CD4-positive, alpha-beta T cell treated with Interferon gamma for 1 hour (primary cell): ENCODE measurements around the gene WDR6.
A peak's percentile ranks its signal among the peaks of the same experiment; 100 is the strongest.

Source experiments
- DNase-seq: peaks from one replicate; pipeline ENCODE4 v3.0.0-alpha.2; 2020

WDR6 gene

DNA sequence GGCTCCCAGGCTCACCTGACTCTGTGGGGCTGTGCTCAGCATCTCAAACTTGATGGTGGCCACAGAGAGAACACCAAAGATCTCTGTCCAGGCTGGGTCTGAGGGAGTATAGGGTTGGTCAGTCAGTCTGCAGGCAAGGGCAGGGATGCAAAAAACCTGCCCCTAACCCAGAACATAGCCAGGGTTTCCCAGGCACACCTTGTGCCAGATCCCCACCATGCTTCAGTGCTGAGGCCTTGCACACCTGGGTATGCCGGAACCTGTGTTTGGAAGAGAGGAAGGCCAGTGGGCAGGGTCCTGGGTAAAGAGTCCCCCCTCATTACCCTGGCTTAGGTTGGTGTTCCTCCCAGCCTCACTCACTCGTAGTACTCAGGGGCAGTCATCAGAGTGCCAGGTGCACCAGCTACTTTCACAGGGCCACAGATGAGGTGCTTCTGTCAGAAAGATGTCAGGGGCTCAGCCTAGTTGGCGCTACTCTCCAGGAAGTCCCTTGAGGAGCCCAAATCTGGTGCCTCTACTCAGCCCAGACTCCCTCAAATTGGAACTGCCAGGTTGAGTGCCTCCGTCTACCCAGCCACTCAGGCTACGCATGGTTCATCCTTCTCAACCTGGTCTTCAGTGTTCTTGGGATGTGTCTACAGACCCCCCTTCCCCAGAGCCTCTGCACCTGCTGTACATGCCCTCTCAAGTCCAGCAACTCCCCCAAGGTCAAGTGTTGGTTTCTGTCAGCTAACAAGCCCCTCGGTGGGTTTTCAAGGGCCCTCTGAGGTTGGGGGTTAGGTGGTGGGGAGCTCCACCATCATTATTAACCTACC lies 9.4 kb downstream of the WDR6 start:
- DNase-seq: no peak

DNA sequence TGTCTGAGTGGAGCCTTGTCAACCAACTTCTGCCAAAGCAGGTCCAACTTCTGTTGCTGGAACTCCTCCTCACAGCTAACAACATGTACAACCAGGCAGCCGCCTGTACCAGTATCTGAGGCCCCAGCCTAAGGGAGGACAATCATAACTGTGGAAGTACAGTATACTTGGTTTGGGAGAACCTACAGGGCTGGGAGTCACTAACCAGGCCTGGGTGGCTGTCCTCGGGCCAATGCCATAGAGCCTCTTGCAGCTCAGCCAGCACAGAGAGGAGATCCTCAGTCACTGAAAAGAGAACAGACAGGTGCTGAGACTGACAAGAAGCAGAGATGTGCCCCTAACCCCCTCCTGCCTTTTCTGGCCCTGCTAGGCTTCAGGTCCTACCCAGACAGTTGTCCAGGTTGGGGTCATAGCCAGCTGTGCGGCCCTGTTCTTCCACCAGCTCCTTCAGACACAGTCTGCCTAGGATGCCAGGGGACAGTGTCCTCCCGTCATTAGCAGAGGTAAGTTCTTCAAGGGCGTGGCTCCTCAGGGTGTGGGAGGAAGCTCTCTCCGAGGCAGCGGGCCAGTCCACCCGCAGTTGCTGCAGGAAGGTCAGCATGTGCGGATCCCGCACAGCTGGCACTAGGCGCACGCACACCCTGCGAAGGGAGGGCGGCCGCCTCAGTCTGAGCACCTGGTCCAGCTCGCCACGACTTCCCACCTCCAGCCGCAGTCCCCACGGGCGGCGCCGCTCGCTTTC lies 10.2 kb downstream of the WDR6 start:
- no peak for DNase-seq

DNA sequence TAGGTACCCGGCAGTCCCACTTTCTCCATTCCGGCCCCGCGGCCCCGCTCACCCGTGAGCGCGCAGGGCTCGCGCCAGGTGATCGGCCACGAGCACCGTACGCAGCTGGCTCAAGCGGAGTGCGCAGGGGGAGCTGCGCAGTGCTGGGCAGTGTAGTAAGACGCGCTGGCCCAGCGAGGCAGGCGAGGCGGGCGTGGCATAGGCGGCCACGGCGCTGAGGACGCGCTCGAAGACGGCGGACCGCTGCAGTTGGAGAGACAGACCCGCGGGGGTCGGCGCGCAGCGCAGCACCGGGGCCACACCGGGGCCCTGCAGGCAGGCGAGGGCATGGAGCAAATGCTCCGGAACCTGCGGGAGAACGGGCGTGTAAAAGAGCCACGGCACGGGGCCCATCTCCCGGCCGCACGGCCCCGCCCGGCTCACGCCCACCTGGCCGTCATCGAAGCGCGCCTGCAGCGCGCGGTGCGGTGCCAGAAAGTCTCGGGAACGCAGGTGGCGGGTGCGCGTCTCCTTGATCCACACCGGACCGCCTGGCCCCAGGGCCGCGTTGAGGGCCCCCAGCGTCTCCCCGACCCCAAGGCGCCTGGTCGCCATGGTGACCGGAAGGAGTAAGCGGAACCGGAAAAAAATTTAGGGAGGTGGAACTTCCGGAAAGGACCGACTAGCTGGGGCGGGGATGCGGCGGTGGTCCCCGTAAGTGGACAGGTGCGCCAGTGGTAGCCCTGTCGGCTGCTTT lies 10.9 kb downstream of the WDR6 start, which contains the start of gene DALRD3:
Gene DALRD3 (minus strand): TSS at position 610 of the 736 bp plus-strand sequence. CDS start 16 bp downstream, at position 594.
- peak; percentile 54 for DNase-seq

DNA sequence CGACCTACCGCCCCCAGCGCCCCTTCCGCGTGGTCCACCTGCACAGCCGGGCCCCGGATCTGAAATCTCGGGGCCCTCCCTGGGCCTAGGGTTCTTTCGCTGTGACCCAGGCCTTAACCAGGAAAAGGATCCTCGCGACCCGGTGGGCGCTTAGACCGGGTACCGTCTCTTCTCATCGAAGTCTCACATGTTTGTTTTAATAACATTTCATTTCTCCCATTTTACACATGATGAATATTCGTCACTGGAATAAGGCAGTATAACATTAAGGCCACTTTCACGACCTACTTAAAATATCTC lies 11.5 kb downstream of the WDR6 start:
- no peak for DNase-seq

GRCh38 chr3:49019941-49020329 lies 12.7 kb downstream of the WDR6 start:
- DNase-seq: no peak

DNA sequence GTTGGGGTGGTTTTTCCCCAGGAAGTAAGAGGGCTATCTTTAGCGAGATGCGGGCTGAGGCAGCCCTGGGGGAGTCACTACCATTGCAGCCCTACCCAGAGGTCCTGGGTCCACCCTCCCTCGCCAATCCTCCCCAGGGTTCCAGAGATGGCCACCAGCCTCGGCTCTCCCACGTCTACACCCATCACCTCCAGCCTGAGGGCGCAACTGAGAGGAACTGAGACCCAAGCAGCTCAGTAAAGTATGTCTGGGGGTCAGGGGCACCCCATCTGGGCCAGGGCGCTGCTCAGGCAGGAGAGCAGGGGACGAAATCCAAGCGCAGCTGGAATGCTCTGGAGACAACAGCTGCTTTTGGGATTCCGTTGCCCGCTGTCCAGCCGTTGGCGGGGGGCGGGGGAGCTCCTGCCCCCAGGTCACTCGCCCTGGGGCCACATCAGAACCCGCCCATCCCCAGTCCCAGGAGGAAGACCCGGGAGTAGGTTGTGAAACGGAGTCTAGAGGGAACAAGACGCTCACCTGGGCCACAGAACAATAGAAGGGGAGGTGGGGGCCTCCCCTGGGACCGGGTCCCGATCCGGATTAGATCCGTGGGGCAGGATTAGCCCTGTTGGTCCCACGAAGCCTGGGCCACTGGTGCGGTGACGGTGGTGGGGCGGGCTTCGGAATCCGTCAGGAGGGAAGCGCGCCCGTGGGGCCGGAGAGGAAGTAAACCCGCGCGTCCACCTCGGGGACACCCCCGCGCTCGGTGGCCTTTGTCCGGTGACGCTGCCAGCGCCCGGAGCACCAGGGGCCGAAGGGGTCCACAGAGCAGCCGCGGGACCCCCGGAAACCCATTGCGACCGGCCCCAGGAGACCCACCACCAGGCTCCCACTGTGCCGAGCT lies 13.4 kb downstream of the WDR6 start:
- DNase-seq: peak; percentile 43

DNA sequence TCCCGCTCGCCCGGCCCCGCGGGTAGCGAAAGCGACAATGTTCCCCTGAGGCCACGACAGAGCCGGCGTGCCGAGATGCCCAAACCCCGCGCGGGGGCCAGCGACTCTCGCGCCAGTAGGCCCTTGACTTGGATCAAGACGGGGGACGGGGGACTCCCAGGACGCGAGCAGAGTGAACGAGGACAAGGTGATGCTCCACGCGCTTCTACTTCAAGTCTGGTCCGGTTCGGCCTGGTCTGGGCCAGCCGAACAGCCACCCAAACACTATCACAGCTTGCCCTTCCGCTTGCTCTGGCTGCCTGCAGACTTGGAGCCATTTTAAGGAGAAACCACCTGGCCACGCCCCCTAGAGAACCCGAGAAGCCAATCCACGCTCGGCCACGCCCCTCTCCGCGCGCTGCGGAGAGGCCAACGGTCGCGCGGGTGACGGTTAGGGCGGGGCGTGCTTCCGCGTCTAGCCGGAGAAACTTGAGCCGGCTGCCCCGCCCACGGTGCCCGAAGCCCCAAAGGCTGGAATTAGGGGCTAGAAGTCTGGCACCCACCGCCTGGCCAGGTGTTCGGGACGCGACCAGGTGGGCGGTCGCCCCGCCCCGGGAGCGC lies 14.1 kb downstream of the WDR6 start:
- DNase-seq: peak; percentile 98

- peak; percentile 92 for DNase-seq
Observed at GRCh38 chr3:49021813-49022687, 14.9 kb downstream of the WDR6 start, which contains the start of gene NDUFAF3. Gene NDUFAF3 (plus strand): TSS chr3:49022121. CDS start chr3:49022145, 24 bp downstream.

GRCh38 chr3:49022688-49023171 lies 15.5 kb downstream of the WDR6 start:
- DNase-seq: no peak

- DNase-seq: no peak
Observed at GRCh38 chr3:49023775-49024174, 16.6 kb downstream of the WDR6 start.

- DNase-seq: no peak
Observed at GRCh38 chr3:49024449-49024848, 17.3 kb downstream of the WDR6 start.

- DNase-seq: no peak
Observed at GRCh38 chr3:49025005-49025792, 18.0 kb downstream of the WDR6 start.

DNA sequence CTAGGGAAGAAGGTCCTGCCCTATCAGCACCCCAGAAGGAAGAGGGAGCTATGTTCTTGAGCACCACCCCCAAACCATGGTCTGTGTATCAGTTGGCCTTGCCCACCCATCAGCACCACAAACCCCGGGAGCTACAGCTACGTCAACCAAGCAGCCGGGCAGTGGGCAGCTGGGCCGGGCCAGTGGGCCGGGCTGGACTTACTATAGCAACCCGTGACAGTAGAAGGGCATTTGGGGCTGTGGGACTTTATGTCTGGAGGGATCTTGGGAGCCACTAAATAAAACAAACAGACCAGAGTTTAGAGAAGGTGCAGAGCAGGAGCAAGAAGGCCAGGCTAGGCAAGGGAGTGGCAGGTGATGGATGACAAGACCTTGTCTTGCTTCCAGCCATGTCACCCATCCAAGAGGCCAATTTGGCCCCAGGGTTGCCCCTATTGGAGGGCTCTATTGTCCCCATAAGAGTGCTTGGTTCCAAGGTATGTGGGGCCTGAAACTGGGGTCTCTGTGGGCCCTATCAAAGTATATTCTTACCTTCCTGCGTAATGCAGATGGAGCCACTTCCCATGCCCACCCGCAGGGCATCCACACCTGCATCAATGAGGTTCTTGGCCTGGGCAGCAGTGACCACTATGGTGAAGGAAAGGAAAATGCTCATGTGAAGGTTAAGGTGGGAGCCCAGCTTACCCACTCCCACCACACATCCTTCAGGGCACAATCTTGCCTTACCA lies 18.8 kb downstream of the WDR6 start:
- no peak for DNase-seq

GRCh38 chr3:49026536-49026935 lies 19.3 kb downstream of the WDR6 start:
- DNase-seq: no peak

GRCh38 chr3:49027634-49028033 lies 20.4 kb downstream of the WDR6 start:
- DNase-seq: no peak

GRCh38 chr3:49028298-49028672 lies 21.1 kb downstream of the WDR6 start:
- DNase-seq: no peak

GRCh38 chr3:49028673-49029562 lies 21.7 kb downstream of the WDR6 start, which contains the start of gene IMPDH2:
Gene IMPDH2 (minus strand): TSS chr3:49029398. CDS start chr3:49029350, 48 bp downstream.
- DNase-seq: peak; percentile 95

DNA sequence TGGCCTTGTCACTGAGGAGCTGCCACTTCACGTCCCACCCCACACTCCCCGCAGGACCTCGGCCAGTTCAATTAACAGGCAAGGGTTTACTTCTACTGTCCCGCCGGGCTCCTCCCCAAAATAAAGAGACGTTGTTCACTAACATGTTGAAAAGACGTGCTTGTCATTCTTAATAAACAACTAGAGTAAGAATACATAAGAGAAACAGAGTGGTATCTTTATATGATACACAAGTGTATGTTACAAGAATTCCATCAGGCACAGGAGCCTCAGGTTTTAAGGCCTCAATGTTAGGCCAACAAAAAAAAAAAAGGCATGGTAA lies 22.3 kb downstream of the WDR6 start:
- no peak for DNase-seq
